K562 (cell line): ENCODE measurements around the gene PIGL. TPM values are rescaled to one million over a fixed set of nuclear protein-coding genes. Genes with fewer than 3 reads are reported as not detected.

Source experiments
- ATAC-seq: fragments of 200-7000 bp; cut with Tn5 transposase; 3 replicates; pipeline ENCODE4 v1.9.1; 2020; ENCODE audit warnings: moderate library complexity
- BruUV-seq: library from RNA; stranded (reverse); fragments of 400-500 nt; replicated peaks from 2 replicates; lab custom pipeline; 2021; lab: Mats Ljungman, UMichigan
- CTCF ChIA-PET: fragments of 300-600 bp; formaldehyde crosslinking; extraction: SDS; loops from one replicate; lab custom pipeline; 2021; ENCODE audit warnings: low intra/inter-chr PET ratio; lab: Yijun Ruan, JAX
- POLR2A ChIA-PET: fragments of 300-600, 350-650 bp; sonication (Branson Sonifier 250); formaldehyde crosslinking; extraction: SDS; loops from one replicate; lab custom pipeline; 2021; ENCODE audit warnings: antibody characterized with exemption, inconsistent platforms; lab: Yijun Ruan, JAX
- DNase-seq, 4 experiments: peaks; one replicate each; pipeline versions ENCODE4 v3.0.0 to v3.0.0-alpha.2; 2011 to 2018; ENCODE audit warnings: low spot score in 3 of 4, mixed read lengths in 3 of 4; ENCODE audit errors: extremely low read depth in 1 of 4
- FAIRE-seq: peaks from 2 replicates; lab custom pipeline; 2011; peaks lifted over from hg19 to GRCh38; lab: Jason Lieb, UNC
- H2AFZ ChIP-seq: 2 replicates; pipeline ENCODE4 v1.6.0; 2011; ENCODE audit warnings: low read depth, low read length, control low read depth, inconsistent platforms
- H3K27ac ChIP-seq: fragments of 200-600 bp; 3 replicates; pipeline ENCODE4 v1.8.0; 2011; ENCODE audit warnings: low read depth, mild to moderate bottlenecking, control low read depth, inconsistent platforms, low read length, moderate library complexity, mixed read lengths; ENCODE audit errors: extremely low read depth
- H3K27me3 ChIP-seq, 2 experiments: fragments of 300-600 bp in 1 of 2; 2 replicates in 1 of 2; 3 replicates in 1 of 2; pipeline versions ENCODE4 v1.6.0 to v1.8.0; 2011; ENCODE audit warnings: inconsistent platforms in 2 of 2, low read length in 2 of 2, mild to moderate bottlenecking in 1 of 2, mixed read lengths in 1 of 2, moderate library complexity in 1 of 2; ENCODE audit not compliant: control insufficient read depth in 2 of 2, insufficient read depth in 2 of 2
- H3K36me3 ChIP-seq: fragments of 300-600 bp; 3 replicates; pipeline ENCODE4 v1.8.0; 2011; ENCODE audit warnings: mild to moderate bottlenecking, low read length, inconsistent platforms; ENCODE audit not compliant: control insufficient read depth, insufficient read depth
- H3K4me1 ChIP-seq, 2 experiments: fragments of 200-600 bp in 1 of 2; replicated peaks in 1 of 2; 2 replicates in 1 of 2; 3 replicates in 1 of 2; pipeline versions ENCODE4 v1.5.1 to v1.8.0; 2011; ENCODE audit warnings: inconsistent platforms in 2 of 2, low read length in 2 of 2, mild to moderate bottlenecking in 1 of 2, mixed read lengths in 1 of 2, moderate library complexity in 1 of 2; ENCODE audit not compliant: control insufficient read depth in 2 of 2, insufficient read depth in 2 of 2
- H3K4me2 ChIP-seq: 2 replicates; pipeline ENCODE4 v1.6.1; 2011; ENCODE audit warnings: low read length, control low read depth, inconsistent platforms, mixed read lengths; ENCODE audit not compliant: insufficient read depth
- H3K4me3 ChIP-seq: fragments of 200-600 bp; sonication (generic), shearing (Covaris generic); 2 replicates; pipeline ENCODE4 v1.5.1; 2016; ENCODE audit warnings: control low read depth, inconsistent platforms
- H3K79me2 ChIP-seq: fragments of 200-600 bp; 3 replicates; pipeline ENCODE4 v1.8.0; 2011; ENCODE audit warnings: low read length, inconsistent platforms; ENCODE audit not compliant: control insufficient read depth, insufficient read depth
- H3K9ac ChIP-seq, 2 experiments: 2 replicates each; pipeline versions ENCODE4 v1.6.0 to v1.6.1; 2011; ENCODE audit warnings: low read depth in 2 of 2, low read length in 2 of 2, control low read depth in 1 of 2, inconsistent platforms in 1 of 2, mild to moderate bottlenecking in 1 of 2, mixed read lengths in 1 of 2; ENCODE audit not compliant: insufficient read depth in 1 of 2
- H3K9me1 ChIP-seq: one replicate; pipeline ENCODE4 v1.6.0; 2011; ENCODE audit warnings: inconsistent platforms, mild to moderate bottlenecking, low read length, moderate library complexity; ENCODE audit not compliant: control insufficient read depth, insufficient read depth
- H3K9me3 ChIP-seq: replicated peaks from 2 replicates; pipeline ENCODE4 v1.5.1; 2011; ENCODE audit warnings: low read depth, low read length, inconsistent platforms; ENCODE audit not compliant: control insufficient read depth, insufficient read depth
- H4K20me1 ChIP-seq: replicated peaks from 2 replicates; pipeline ENCODE4 v1.6.1; 2011; ENCODE audit warnings: low read length, inconsistent platforms, mixed read lengths; ENCODE audit not compliant: control insufficient read depth, insufficient read depth
- HMG20A ChIP-seq: fragments of 450-650 bp; formaldehyde crosslinking; conservative IDR thresholded peaks from 2 replicates; pipeline ENCODE4 v1.4.0; 2020; ENCODE audit warnings: mild to moderate bottlenecking, mixed read lengths
- HNRNPUL1 ChIP-seq: fragments of 200-400 bp; formaldehyde crosslinking; IDR thresholded peaks from 2 replicates; pipeline ENCODE4 v1.6.1; 2017; ENCODE audit warnings: low read length
- KLF16 ChIP-seq: IDR thresholded peaks from 2 replicates; pipeline ENCODE4 v1.6.1; 2016; ENCODE audit warnings: antibody characterized with exemption
- MNT ChIP-seq, 2 experiments: fragments of 450-650 bp; conservative IDR thresholded peaks; 2 replicates each; pipeline ENCODE4 v1.6.1; 2017; ENCODE audit warnings: mild to moderate bottlenecking in 2 of 2, moderate library complexity in 2 of 2
- NCOR1 ChIP-seq: fragments of 450-650 bp; IDR thresholded peaks from 2 replicates; pipeline ENCODE4 v1.6.1; 2016; ENCODE audit warnings: mild to moderate bottlenecking, moderate library complexity
- ZFP91 ChIP-seq: sonication (generic); formaldehyde crosslinking; IDR thresholded peaks from 2 replicates; pipeline ENCODE4 v1.8.0; 2022; ENCODE audit warnings: mild to moderate bottlenecking, missing genetic modification reagents
- ZNF717 ChIP-seq: fragments of 250-450 bp; sonication (Bioruptor Pico); IDR thresholded peaks from 2 replicates; pipeline ENCODE4 v1.5.0; 2021
- ZNF830 ChIP-seq: fragments of 250-450 bp; sonication (Bioruptor Pico); IDR thresholded peaks from 2 replicates; pipeline ENCODE4 v1.5.0; 2021; ENCODE audit warnings: mild to moderate bottlenecking
- WGBS: fragments of 100-300 bp; shearing (Covaris generic); methylation state at CpG from one replicate; pipeline ENCODE4 v1.1.6; 2016; ENCODE audit warnings: low coverage, mixed read lengths; ENCODE audit not compliant: insufficient coverage; ENCODE audit errors: missing lambda C conversion rate; 5-methylcytosine and 5-hydroxymethylcytosine counted together
- in situ Hi-C: fragments of 300-500 bp; cut with MboI; formaldehyde crosslinking; loops from 4 replicates; pipeline ENCODE4 v1.15.0; 2018; ENCODE audit warnings: inconsistent platforms, mixed read lengths
- intact Hi-C: fragments of 100-400 bp; cut with micrococcal nuclease; formaldehyde crosslinking; loops from 2 replicates; pipeline ENCODE4 v1.14.2; 2022
- polyA plus RNA-seq, 8 experiments: library from polyadenylated mRNA; depleted of rRNA in 4 of 8; stranded (reverse) in 5 of 8; unstranded in 3 of 8; fragments of >200 nt; fragmentation: Nextera tagmentation in 2 of 8; fragmentation: Illumina TruSeq in 1 of 8; extraction: Ambion mirVana in 2 of 8; extraction: Trizol in 1 of 8; gene quantifications; 2 replicates each; pipeline versions ENCODE4 v1.2.1 to v1.2.3, GENCODE V29; 2011 to 2014; ENCODE audit warnings: inconsistent platforms in 1 of 8, missing spikeins in 1 of 8
- total RNA-seq, 7 experiments: library from RNA; depleted of rRNA in 6 of 7; stranded (reverse); fragments of >200 nt in 6 of 7; fragmentation: Illumina TruSeq in 2 of 7; extraction: Trizol in 2 of 7; gene quantifications; 2 replicates each; pipeline versions ENCODE4 v1.2.1 to v1.2.3, GENCODE V29; 2011 to 2021; ENCODE audit warnings: low replicate concordance in 1 of 7
- TF ChIP-seq, protein P1 (sequence below): fragments of 450-650 bp; IDR thresholded peaks from 2 replicates; pipeline ENCODE4 v1.6.1; 2018; ENCODE audit warnings: mild to moderate bottlenecking, low read depth; ENCODE audit not compliant: partially characterized antibody

Gene PIGL
- total and polyA plus RNA-seq, 9 of the 15 experiments (the other 6 are each of a cell fraction or from before 2014, with no cell fraction given): 19.9 to 55.3 (median 29.6) TPM

DNA sequence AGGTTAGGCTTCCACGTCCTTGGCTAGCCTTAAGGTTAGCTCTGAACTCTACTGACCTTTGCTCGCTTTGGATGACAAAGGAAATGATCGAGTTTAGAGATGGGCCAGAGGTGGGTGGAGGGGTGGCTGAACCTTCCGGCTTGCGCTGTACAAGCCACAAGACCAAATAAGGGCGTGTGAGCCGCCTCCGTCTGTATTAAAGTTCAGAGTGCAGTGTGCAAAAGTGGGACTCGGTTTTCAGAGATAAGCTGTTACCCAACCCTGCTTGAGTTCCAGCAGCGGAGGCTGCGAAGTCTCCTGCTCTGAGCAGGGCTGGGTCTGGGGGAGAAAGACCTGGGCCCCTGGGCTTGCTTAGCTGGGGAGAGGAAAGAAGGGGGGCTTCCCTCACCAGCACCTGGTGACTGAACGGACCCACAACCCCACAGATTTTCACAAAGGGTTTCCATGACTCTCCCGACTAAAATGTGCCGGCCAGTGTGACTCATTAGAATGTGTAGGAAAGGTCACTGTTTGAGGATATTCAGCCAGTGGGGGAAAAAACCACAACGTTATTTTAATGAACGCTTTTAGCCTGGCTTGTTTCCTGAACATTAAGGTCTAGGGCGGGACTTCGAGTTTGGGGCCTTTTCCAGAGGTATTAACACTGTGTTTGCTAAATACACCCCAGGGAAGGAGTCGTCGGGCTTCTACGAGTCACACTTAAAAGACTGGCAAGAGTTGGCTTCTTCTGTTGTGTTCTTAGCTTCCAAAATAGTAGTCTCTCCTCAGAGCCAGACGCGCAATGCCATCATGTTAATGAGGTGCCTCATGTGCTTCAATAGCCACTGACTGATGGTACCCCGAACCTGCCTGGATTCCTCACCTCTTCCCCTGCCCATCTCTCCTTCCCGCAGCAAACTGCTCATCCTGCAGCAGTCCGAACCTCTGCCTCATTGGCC, 69.3 kb downstream of the PIGL start:
- no peaks in the 10 kb centered on the region; the same call in 2 of the 3 replicates for H3K79me2 ChIP-seq
- H3K9me3 ChIP-seq: no peaks in the 10 kb centered on the region
- TF ChIP-seq HNRNPUL1 (no peak), ZNF717 (CRISPR knock-in tag) (no peak), NCOR1 (peak; percentile 76), HMG20A (CRISPR knock-in tag) (no peak), KLF16 (no peak), ZFP91 (CRISPR knock-in tag) (no peak), MNT (conservative IDR thresholded peaks at IDR 0.05) (peak in 1 of 2 experiments; percentile 44; a peak in 1 of 4 replicates), ZNF830 (CRISPR knock-in tag) (no peak)
- TF ChIP-seq, protein P1, sequence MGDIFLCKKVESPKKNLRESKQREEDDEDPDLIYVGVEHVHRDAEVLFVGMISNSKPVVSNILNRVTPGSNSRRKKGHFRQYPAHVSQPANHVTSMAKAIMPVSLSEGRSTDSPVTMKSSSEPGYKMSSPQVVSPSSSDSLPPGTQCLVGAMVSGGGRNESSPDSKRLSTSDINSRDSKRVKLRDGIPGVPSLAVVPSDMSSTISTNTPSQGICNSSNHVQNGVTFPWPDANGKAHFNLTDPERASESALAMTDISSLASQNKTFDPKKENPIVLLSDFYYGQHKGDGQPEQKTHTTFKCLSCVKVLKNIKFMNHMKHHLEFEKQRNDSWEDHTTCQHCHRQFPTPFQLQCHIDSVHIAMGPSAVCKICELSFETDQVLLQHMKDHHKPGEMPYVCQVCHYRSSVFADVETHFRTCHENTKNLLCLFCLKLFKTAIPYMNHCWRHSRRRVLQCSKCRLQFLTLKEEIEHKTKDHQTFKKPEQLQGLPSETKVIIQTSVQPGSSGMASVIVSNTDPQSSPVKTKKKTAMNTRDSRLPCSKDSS: no peak

More for the DNA sequence above, 69.3 kb downstream of the PIGL start:
- Histone ChIP-seq H3K4me3 (peak overlapping the region; percentile 13; the same call in 1 of the 2 replicates), H4K20me1 (no peaks in the 10 kb centered on the region), H3K27ac (peak overlapping the region; percentile 98), H3K9ac (peak overlapping the region; percentile 88 to 94), H3K9me1 (no peaks in the 10 kb centered on the region), H3K27me3 (no peaks in the 10 kb centered on the region), H3K36me3 (peaks cover 3% of the 10 kb centered on the region; the same call in 1 of the 3 replicates), H2AFZ (peak overlapping the region; percentile 85), H3K4me1 (peaks cover 9 to 47% of the 10 kb centered on the region in 2 experiments), H3K4me2 (peak overlapping the region; percentile 81)
- TSS peak; percentile 72 for BruUV-seq
- peak; percentile 99 for FAIRE-seq
- ATAC-seq: peak; percentile 96
- in situ Hi-C loops: no loop called here
- CTCF ChIA-PET: no interaction called here
- POLR2A ChIA-PET: interaction anchor here (0.6 to 1.7 kb wide), 18 partner anchors 8 to 153 kb away, joined by 3 to 10 read pairs (median 4); partner anchors contain the start of gene UBB
- intact Hi-C loops: loop anchor here (2.0 to 10.0 kb wide), 4 partner anchors 66 to 239 kb away; partner anchors contain the start of genes CENPV, NCOR1, PIGL and UBB
- 5% methylated on average over 24 of the region's 26 CpGs for WGBS
- peak; percentile 85 to 95 (median 88) for DNase-seq
